ENCODE results near the gene CABLES1. TPM values are rescaled to one million over a fixed set of nuclear protein-coding genes. Genes with fewer than 3 reads are reported as not detected.
"Not testable (repeated sequence)": the region's sequence is repeated elsewhere in the genome, so short reads cannot be mapped to it uniquely, and the experiment has no call there.

The CABLES1 gene
- total RNA-seq, 1 donor from 2014 or later = 39.3 TPM

GRCh38 chr18:23239885-23240608 is 104.8 kb downstream of the CABLES1 start:
- Histone ChIP-seq H3K9me3 (no peaks in the 10 kb centered on the region), H3K4me1 (peaks cover 30% of the 10 kb centered on the region), H3K27me3 (no peaks in the 10 kb centered on the region), H3K36me3 (no peaks in the 10 kb centered on the region), H3K4me3 (no peak overlapping the region), H3K27ac (no peak overlapping the region)
- intact Hi-C loops (cut with DNase I) = loop anchor here (10.0 kb wide), 1 partner anchor 105 kb away; the partner anchor contains the start of gene CABLES1
- TF ChIP-seq POLR2AphosphoS5 (IDR thresholded peaks at IDR 0.05; ENCODE audit: insufficient read depth in 1 of 2, low read depth in 1 of 2) = no peak
- TF ChIP-seq CTCF (IDR thresholded peaks at IDR 0.05) = no peak
- TF ChIP-seq POLR2A (IDR thresholded peaks at IDR 0.05) = no peak
- DNase-seq (ENCODE audit: extremely low spot score in 2 of 2) = no peak

- no peaks in the 10 kb centered on the region for H3K9me3 ChIP-seq
- no peak overlapping the region for H3K4me3 ChIP-seq
- no peak for DNase-seq (ENCODE audit: extremely low spot score in 2 of 2)
- no peaks in the 10 kb centered on the region for H3K27me3 ChIP-seq
- no peak for TF ChIP-seq POLR2AphosphoS5 (IDR thresholded peaks at IDR 0.05; ENCODE audit: insufficient read depth in 1 of 2, low read depth in 1 of 2)
- TF ChIP-seq POLR2A (IDR thresholded peaks at IDR 0.05) = no peak
- no peak for TF ChIP-seq CTCF (IDR thresholded peaks at IDR 0.05)
- H3K36me3 ChIP-seq = no peaks in the 10 kb centered on the region
- H3K27ac ChIP-seq = no peak overlapping the region
- H3K4me1 ChIP-seq = peaks cover 30% of the 10 kb centered on the region
- intact Hi-C loops (cut with DNase I) = no loop called here
These were observed 105.3 kb downstream of the CABLES1 start for GRCh38 chr18:23240609-23240930.

GRCh38 chr18:23241833-23242496 is 106.7 kb downstream of the CABLES1 start:
- H3K9me3 ChIP-seq; H3K4me3 ChIP-seq; intact Hi-C loops (cut with DNase I); H3K36me3 ChIP-seq; DNase-seq (ENCODE audit: extremely low spot score in 2 of 2); H3K27ac ChIP-seq; H3K27me3 ChIP-seq: not testable (repeated sequence)
- H3K4me1 ChIP-seq = peaks cover 22% of the 10 kb centered on the region

GRCh38 chr18:23243178-23243577 is 107.9 kb downstream of the CABLES1 start:
- H3K27me3 ChIP-seq = no peaks in the 10 kb centered on the region
- no peak for TF ChIP-seq POLR2AphosphoS5 (IDR thresholded peaks at IDR 0.05; ENCODE audit: insufficient read depth in 1 of 2, low read depth in 1 of 2)
- no peak for TF ChIP-seq POLR2A (IDR thresholded peaks at IDR 0.05)
- TF ChIP-seq CTCF (IDR thresholded peaks at IDR 0.05) = no peak
- DNase-seq (ENCODE audit: extremely low spot score in 2 of 2) = no peak
- H3K4me3 ChIP-seq = no peak overlapping the region
- no peaks in the 10 kb centered on the region for H3K36me3 ChIP-seq
- intact Hi-C loops (cut with DNase I) = no loop called here
- no peak overlapping the region for H3K27ac ChIP-seq
- no peaks in the 10 kb centered on the region for H3K9me3 ChIP-seq
- peaks cover 10% of the 10 kb centered on the region for H3K4me1 ChIP-seq

- no peaks in the 10 kb centered on the region for H3K9me3 ChIP-seq
- H3K27me3 ChIP-seq = no peaks in the 10 kb centered on the region
- TF ChIP-seq POLR2AphosphoS5 (IDR thresholded peaks at IDR 0.05; ENCODE audit: insufficient read depth in 1 of 2, low read depth in 1 of 2) = no peak
- no peak for TF ChIP-seq POLR2A (IDR thresholded peaks at IDR 0.05)
- TF ChIP-seq CTCF (IDR thresholded peaks at IDR 0.05) = no peak
- H3K4me3 ChIP-seq = no peak overlapping the region
- H3K36me3 ChIP-seq = no peaks in the 10 kb centered on the region
- no peak for DNase-seq (ENCODE audit: extremely low spot score in 2 of 2)
- H3K4me1 ChIP-seq = peaks cover 3% of the 10 kb centered on the region
- no peak overlapping the region for H3K27ac ChIP-seq
- intact Hi-C loops (cut with DNase I) = no loop called here
These were observed 108.5 kb downstream of the CABLES1 start for GRCh38 chr18:23243816-23244215.

All from vagina (tissue), 2 donors.